GM19240 (cell line): Measurements from ENCODE around the gene BCL7A.
"Not testable (repeated sequence)": the region's sequence is repeated elsewhere in the genome, so short reads cannot be mapped to it uniquely, and the experiment has no call there.

Source experiments
- DNase-seq: peaks from one replicate; pipeline ENCODE4 v3.0.0; 2011; ENCODE audit warnings: low spot score; ENCODE audit not compliant: insufficient read length

The BCL7A gene

DNA sequence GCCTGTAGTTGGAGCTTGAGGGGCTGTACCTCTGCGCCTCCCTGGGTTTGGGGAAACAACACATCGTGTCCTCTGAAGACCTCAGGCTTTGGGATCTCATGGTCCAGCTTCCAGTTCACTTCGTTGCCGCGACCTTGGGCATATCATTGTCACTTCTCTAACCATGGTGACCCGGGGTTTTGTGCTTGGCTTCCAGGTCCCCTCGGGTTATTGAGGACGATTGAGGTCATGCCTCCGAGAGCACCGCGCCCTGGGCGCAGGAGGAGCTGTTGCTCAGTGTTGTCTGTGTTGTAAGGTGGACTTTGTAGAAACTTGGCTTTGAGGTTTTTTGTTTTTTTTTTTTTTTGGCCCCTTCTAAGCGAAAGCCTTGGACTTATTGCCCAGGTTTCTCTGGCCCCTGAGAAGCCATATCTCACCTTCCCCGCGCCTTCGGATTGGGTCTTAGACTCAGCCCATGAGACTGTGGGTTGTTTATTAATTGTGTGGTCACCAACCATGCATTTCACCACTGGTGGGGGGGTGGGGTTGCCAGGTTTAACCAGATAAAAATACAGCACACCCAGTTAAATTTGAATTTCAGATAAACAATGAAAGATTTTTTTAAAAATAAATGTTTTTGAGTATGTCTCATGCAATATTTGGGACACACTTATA is 2.6 kb downstream of the BCL7A start:
- no peak for DNase-seq

DNA sequence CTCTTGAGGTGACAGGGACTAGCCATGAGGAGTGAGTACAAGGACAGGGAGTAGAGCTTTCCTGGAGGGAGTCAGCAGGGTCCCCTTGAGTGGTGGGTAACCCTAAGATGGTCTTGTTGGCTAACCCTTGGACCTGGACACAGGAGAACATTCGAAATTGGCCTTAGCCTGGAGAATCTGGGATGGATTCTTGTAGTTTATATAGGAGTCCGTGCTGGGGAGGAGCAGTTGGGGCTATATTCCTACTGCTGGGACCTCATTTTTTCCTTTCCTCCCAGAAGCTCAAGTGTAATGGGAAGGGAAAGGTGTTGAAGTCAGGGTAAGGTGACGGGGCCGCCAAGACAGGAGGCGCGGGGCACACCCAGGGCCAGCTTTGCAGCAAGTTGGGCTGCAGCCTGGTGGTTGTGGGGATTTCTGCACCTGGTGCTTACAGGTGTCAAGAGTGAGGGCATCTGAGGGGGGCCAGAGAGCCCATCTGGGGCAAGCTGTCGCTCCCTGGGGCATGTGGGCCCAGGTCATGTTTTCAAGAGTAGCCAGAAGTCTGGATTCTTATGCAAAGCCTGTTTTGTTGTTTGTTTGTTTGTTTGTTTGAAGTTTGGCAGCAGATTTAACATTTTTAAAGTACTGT is 5.1 kb downstream of the BCL7A start:
- DNase-seq: no peak

DNA sequence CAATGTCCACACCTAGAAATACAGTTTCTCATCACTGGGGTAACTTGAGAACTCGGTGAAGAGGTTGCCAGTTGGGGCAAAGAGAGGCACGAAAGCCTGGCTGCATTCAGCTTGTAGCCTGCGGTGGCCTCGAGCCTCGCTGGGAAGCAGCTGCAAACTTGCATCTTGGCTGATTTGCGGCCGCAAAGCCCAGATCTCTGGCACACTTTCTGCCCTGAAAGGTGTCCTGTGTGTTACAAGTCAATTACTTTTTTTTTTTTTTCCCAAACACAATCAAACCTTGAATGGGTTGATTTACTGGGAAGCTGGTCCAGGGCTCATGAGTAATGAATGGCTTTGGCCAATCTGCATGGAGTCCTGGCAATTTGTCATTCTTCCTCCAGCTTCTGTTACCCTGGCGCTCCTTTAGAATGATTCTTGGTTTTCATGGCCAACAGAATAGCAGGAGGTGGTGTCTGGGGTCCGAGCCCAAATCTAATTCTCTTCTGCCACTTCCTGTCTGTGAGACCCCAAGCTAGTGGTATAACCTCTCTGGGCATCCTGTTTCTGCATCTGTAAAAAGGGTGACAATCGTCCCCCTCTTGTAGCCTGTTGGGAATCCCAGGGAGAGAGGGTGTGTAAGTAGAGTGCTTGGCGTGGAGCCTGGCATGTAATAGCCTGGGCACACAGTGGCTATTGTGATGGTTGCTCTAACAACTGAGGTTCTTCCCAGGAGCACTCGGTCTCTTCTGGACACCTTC is 6.7 kb downstream of the BCL7A start:
- no peak for DNase-seq

DNA sequence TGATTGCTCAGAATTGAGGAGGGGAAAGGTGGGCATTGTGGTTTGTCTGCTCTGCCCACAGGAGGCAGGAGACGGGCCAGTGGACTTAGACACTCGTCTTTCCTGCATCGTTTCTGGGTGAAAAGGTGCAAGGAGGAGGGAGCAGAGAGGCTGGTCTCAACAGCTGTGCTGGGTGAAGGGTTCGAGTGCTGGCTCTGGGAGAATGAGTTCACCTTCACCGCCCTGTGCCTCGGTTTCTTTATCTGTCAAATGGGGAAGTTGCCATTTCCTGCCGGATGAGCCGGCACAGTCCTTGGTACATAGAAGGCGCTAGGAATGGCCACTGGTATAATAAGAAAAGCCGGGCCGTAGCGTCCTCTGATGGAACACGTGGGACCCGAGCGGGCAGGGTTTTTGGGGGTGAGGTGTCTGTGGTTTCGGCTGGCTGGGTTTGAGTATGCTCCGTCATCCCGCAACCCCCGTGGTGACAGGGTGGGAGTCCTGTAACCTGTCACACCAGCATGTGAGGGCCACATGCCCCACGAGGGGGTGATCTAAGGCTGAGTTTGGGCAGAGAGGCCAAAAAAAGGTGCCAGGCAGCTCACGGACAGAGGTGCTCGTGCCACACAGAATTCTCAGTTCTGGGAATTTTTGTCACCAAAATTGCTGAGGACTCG is 7.3 kb downstream of the BCL7A start:
- no peak for DNase-seq

DNA sequence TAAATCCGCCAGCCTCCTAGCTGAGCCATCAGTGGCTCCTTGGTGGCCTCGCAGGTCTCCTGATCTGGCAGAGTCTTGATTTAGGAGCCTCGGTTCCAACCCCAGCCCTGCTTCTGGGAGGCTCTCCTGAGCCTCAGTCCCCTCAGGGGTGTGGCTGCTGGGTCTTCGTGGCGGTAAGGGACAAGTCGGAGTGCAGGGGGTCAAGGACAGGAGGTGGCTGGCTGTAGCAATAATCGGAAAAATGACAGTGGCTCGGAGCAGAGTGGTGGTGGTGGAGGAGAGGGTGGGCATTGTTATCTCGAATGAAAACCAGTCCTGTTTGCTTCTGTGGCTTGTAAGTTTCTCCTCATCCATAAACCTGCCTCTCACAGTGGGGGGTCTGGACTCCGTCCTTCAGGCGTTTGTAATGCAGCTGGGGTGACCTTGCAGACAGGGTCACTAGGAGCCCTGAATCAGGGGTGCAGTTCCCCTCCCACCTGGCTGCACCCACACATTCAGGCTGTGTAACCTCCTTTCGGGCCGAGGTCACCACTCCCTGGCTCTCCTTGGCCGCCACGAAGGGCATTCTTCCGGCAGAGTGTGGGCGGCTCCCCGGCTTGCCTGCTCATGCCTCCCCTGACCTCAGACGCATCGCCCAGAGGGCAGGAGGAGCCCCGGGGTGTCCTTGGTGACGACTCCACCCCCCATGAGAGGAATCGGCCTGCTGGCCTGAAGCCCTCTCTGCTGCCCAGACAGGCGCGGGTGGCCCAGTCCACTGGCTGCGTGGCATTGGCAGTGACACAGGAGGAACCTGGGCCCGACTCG is 8.1 kb downstream of the BCL7A start:
- no peak for DNase-seq

DNA sequence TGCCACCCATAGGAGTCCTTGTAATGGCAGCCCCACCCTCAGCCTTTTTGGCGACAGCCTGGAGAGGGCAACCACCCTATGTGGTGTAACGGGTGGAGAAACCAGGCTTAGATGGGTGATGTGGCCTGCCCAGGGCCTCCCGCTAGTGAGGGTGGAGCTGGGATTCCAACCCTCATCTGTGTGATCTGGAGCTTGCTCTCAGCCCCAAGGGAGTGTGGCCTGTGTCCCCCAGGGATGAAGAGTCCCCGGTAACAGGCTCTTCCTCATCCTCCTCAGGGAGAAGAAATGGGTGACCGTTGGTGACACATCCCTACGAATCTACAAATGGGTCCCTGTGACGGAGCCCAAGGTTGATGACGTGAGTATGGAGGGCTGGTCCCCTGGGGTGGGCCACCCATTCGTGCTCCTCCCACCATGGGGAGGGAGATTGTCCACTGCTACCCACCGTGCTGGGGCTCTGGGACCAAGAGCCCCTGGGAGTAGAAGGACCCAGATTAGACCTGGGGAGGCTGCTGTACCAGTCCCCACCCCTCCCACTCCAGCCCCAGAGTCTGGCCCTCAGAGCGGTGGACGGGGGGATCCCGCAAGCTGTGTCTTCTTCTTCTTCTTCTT is 8.8 kb downstream of the BCL7A start:
- DNase-seq: no peak

DNA sequence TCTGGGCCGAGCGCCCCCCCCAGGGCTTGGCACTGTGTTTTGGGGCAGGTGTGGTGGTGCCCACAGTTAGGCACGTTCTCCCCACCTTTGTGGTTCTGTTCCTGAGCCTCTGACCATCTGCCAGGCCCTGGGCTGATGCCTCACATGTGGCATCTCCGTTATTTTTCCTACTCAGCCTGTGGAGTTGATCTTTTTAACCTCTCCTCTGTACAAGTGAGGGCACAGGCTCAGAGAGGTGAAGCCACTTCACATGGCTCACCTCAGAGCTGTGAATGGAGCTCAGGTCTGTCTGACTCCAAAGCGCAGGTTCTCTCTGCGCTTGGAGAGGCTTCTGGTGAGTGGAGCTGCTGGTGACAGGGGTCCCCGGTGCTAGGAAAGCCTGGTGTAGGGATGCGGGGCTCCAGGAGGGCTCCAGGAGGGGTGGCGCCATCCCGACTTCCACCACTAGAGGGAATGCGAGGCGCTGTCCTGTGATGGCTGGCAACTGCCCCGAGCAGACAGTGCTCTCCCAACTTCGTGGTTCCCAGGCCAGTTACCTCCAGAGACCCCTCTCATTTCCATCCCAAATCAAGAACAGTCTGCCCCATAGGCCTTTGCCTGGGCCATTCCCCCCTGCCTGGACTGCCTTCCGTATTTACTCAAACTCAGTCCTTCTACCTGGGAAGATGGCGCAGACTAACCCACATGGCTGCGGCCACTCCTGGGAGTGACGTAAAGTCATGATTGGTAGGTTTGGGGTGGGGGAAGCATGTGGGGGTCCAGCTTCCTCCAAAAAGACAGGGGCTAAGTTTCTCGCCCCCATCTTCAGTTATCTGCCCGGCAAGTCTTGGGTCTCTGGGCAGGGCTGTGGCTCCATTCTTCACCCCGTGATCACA is 9.9 kb downstream of the BCL7A start:
- DNase-seq: no peak

DNA sequence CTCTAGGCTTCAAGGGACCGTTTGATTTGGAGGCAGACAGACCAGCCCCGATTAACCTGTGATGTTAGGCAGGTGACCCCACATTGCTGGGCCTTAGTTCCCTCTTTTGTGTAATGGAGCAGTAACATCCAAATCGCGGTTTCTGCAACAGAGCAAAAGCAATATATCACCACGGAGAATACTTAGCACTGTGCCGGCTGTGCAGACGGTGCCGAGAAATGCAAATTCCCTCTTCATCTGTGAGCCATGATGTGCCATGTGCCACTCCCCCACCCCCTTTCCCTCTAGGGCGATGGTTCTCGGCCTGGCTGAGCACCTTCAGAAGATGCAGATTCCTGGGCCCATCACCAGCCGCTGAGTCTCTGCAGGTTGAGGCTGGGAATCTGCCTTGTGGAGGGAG is 10.9 kb downstream of the BCL7A start:
- no peak for DNase-seq

DNA sequence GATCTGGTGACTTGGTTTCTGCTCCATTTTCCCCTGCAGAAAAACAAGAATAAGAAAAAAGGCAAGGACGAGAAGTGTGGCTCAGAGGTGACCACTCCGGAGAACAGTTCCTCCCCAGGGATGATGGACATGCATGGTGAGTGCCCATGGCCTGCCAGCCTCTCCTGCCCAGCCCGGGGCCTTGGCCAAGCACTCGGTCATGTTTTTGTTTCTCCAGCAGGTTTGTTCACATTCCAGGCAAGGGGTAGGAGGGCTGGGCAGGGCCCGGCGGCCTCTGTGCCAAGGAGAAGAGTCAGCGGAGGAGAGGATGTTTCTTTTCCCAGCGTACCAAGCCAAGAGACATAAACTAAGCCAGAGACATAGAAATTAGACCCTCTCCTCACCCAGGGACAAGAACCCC is 13.6 kb downstream of the BCL7A start:
- DNase-seq: no peak

DNA sequence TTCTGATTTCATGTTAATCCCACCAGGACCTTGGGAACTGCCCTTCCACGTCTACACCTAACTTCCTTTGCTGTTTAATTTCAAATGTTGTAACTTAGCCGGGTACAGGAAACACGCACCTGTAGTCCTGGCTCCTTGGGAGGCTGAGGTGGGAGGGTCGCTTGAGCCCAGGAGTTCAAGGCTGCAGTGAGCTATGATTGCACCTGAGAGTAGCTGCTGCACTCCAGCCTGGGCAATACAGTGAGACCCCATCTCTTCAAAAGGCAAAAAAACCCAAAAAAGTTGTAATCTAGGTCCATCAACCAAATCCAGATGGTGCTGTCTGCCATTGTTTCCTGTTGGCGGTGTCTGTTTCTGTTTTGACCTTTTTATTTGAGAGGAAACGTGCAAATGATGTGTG is 14.5 kb downstream of the BCL7A start:
- no peak for DNase-seq

DNA sequence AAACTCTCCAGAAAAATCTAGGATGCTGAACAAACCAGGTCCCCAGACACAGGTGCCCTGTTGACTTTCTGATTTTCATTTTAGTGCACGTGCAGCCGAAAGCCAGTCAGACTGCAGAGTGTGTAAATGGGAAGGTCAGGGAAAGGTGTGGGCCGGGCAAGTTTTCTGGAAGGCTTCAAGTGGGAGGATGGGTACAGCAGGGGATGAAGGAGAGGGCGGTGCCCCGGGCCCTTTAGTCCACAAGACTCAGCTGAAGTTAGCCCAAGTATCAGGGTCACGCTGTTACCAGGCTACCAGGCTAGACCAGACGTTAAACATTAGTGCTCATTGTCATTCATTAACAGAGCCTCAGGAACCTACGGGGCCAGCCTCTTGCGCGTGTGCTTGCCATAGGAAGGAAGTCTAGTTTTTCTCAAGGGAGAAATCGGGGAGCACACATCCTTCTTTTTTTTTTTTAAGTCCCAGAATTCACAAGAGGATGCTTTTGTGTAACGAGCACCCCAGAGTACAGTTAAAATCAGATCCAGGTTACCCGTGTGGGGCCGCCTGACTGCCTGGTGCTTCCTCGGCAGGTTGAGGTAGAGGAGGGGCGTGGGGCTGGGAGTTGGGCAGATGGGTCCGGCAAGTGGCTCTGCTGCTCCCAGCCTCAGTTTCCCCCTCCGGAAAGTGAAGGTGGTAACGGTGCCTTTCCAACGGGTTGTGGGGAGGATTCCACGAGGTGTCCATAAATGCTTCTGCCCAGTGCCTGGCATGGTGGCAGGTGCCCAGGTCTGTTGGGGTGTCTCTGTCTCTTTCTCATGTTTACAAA is 19.1 kb downstream of the BCL7A start:
- DNase-seq: no peak

DNA sequence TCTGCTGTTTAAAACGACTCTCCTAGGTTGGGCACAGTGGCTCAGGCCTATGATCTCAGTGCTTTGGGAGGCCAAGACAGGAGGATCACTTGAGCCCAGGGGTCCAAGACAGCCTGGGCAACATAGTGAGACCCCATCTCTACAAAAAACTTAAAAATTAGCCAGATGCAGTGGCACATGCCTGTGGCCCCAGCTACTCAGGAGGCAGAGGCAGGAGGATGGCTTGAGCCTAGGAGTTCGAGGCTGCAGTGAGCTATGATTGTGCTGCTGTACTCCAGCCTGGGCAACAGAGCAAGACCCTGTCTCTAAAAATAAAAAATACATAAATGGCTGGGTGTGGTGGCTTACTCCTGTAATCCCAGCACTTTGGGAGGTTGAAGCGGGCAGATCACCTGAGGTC is 19.8 kb downstream of the BCL7A start:
- not testable (repeated sequence) for DNase-seq

DNA sequence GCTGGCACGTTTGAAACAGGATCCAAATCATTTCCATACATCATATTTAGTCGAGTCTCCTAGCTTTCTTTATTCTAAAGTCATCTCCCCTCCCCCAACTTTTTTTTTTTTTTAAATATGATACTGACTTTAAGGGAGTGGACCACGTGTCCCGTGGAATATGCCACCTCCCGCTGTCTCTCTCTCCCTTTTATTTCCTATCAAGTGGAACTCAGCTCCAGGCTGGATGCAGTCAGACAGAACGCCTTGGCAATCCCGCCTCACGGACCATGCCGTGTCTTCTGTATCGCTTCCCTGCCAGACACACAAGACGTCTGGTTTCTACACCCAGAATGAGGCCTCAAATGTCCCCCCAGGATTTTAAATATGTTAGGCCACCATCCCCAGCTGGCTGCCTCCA is 21.2 kb downstream of the BCL7A start:
- no peak for DNase-seq

DNA sequence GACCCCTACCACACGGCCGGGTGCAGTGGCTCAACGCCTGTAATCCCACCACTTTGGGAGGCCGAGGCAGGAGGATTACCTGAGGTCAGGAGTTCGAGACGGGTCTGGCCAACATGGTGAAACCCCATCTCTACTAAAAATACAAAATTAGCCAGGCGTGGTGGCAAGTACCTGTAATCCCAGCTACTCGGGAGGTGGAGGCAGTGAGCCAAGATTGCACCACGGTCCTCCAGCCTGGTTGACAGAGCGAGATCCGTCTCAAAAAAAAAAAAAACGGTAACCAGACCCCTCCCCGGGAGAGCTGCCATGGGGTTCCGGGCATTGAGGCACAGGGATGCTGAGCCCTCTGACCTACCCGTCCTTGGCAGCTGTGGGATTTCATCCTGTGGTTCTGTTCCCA is 21.8 kb downstream of the BCL7A start:
- no peak for DNase-seq

DNA sequence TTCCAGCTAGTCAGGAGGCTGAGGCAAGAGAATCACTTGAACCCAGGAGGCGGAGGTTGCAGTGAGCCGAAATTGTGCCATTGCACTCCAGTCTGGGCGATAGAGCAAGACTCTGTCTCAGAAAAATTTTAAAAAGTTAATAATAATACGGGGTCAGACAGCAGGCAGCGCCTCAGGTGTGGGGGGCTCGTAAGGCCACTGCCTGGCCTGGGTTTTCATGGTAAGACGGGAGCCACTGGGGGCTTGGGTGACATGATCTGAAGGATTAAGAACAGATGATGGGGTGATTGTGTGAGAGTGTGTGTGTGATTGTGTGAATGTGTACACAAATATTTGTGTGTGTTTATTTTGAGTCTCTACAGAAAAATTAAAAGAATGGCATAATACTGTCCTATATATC is 23.6 kb downstream of the BCL7A start:
- DNase-seq: no peak

DNA sequence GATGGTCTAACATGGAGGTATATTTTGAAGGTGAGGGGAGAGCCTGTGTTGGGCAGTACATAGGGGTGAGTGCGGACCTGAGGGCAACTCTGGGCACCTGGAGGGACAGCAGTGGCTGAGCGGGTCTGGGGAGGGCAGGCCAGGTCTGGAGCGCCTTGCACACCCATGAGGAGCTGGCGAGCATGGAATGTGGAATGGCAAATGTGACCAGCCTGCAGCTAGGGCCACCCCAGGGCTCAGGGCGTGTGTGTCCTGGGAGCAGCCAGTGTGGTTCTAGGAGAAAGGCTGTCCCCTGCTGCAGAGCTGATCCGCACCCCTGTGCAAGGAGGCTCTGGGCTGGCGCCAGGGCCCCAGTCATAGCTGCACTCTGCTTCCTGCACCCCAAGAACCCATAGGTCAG is 24.5 kb downstream of the BCL7A start:
- no peak for DNase-seq

DNA sequence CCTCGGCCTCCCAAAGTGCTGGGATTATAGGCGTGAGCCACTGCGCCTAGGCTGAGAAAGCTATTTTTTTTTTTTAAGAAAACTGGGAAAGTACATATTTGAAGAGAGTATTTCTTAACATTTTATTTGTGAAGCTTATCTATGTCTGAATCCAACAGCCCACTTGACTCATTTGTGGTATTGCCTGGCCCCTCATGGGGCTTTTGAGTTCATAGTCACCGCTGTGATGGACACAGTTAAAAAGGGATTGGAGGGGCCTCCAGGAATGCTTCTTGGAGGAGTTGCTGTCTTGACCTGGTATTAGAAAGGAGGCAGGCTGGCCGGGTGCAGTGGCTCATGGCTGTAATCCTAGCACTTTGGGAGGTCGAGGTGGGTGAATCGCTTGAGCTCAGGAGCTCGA is 26.5 kb downstream of the BCL7A start:
- no peak for DNase-seq

DNA sequence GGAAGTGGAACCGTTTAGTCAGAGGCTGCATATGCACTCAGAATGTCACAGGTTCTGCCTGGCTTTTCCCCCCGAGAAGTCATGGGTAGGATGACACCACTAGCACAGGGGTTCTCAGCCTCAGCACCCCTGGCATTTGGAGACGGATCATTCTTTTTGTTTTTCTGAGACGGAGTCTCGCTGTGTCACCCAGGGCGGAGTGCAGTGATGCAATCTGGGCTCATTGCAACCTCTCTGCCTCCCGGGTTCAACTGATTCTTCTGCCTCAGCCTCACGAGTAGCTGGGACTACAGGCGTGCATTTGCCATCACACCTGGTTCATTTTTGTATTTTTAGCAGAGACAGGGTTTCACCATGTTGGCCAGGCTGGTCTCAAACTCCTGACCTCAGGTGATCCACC is 28.1 kb downstream of the BCL7A start:
- DNase-seq: no peak

DNA sequence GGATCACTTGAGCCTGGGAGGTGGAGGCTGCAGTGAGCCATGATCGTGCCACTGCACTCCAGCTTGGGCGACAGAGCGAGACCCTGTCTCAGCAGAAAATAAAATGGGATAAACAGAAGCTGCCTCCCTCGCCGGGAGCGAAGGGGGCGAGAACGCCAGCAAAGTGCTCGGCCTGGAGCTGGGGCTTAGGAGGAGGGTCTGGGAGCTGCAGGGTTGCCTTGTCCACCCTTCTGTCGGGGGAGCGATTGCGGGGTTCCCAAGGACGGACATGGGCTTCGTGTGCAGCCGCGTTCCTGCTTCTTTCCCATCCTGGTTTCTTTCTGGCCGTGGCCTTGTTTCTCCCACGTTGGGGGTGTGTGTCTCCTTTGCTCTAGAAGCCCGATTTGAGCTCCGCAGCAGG is 29.0 kb downstream of the BCL7A start:
- DNase-seq: no peak
